HuH-7 (cell line): ENCODE measurements around the gene ACSL5.
"Not testable (repeated sequence)": the region's sequence is repeated elsewhere in the genome, so short reads cannot be mapped to it uniquely, and the experiment has no call there.

Source experiments
- DNase-seq: peaks from one replicate; pipeline ENCODE4 v3.0.0; 2011; ENCODE audit warnings: low spot score

The ACSL5 gene

DNA sequence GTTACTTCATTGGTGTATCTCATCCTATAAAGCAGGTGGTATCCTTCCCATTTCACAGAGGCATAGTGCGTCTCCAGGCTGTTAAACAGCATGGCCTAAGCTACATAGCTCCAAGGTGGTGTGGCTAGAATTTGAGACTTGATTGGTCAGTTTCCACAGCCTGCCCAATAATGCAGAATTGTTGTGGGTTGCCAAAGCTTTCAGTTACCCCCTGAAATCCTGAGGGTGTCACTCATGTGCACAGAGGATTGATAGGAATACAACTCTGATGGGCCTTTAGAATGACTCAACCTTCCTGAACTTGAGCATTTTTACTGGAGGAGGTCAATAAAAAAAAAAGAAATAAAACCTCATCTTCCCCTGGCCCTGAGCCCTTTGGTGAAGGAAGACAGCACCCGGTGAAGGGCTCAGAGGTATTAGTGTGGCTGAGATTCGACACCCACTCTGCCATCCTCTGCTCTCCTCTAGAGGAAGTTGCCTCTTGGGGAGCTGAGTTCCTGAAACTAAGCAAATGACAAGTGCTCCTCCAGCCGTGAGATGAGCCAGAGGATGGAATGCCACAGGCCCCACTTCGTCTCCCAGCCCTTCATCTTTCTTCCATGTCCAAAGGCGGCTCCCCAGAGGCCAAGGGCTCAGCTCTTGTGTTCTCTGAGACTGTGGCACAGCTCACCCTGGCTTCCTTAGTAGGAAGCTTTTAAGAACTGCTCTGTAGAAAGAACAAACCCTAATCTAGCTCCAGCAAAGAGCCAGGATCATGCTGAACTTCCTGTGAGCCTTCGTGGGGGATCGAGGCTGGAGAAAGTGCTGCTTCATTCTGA, 1.0 kb downstream of the ACSL5 start:
- DNase-seq: no peak

DNA sequence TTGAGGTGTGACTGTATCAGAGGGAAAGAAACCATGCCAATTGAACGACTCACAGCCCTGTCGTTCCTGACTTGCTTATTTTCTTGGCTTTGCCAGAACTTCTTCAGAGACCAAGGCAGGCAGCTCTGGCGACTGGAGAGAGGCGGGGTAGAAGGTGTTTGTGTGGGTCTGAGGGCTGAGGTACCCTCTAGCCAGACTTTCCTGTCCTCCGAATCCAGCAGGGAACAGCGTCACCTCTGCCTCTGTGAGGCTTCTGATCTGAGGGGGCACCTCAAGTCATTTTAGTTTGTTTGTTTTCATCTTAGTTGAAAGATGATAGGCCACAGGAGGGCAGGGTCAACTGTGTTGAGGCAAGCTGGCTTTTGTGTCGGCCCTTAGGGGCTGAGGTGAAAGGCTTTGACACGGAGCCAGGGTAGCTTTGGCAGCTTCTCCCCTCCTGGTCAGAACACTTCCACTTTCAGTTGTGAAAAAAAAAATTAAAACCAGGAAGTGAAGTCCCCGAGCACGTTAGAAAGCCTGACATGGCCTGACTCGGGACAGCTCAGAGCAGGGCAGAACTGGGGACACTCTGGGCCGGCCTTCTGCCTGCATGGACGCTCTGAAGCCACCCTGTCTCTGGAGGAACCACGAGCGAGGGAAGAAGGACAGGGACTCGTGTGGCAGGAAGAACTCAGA, 1.9 kb downstream of the ACSL5 start:
- no peak for DNase-seq

DNA sequence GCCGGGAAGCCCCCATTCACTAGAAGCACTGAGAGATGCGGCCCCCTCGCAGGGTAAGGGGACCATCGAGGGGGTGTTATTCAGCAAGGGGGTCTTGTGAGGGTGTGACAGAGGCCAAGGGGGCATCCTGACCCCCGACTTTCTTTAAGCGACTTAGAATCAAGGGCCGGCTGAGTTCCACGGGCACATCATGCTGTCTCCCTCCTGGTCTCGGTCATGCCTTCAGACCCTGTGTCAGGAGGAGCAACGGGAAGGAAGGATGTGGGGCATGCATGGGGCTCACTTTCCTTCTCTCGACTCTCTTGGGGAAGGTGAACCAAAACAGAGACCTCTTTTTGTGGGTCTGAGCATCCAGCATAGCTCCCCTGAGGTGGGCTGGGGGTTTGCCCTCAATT, 2.5 kb downstream of the ACSL5 start:
- DNase-seq: no peak

DNA sequence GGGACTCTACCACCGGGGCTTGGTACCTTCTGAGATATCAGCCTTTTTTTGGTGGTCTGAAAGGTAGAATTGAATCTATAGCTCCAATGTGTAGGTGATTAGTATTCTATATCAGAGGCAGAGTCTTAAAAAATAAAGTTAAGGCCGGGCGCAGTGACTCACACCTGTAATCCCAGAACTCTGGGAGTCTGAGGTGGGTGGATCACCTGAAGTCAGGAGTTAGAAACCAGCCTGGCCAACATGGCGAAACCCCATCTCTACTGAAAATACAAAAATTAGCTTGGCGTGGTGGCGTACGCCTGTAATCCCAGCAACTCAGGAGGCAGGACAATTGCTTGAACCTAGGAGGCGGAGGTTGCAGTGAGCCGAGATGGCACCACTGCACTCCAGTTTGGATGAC, 3.2 kb downstream of the ACSL5 start:
- DNase-seq: not testable (repeated sequence)

DNA sequence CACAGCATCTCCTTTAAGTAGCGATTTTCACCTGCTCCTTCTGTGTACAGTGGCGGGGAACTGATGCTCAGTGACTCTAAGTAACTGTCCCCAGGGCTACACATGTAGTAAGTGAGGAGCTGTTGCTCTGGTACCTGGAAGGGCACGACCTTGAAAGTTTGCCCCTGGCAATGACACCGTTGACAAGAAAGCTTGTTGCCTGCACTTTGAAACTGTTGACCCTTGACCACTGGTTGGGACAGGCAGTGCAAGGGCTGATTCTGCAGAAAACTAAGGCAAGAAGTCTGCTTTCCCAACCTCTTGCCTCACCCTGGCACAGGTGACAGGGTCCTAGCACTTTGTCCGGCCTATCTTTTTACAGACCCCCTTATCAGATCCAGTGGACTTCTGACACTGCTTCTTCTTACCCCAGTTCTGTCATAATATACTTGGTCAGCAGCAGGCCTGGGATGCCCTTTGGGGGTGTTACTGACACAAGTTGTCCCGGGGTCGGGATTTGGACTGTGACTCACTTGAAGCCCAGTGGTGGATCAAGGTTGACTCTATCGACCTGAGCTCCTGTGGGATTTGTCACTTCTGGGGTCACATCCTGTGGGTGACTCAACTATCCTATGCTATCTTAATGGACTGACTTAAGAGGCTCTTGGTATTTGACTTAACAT, 5.8 kb downstream of the ACSL5 start:
- DNase-seq: no peak

DNA sequence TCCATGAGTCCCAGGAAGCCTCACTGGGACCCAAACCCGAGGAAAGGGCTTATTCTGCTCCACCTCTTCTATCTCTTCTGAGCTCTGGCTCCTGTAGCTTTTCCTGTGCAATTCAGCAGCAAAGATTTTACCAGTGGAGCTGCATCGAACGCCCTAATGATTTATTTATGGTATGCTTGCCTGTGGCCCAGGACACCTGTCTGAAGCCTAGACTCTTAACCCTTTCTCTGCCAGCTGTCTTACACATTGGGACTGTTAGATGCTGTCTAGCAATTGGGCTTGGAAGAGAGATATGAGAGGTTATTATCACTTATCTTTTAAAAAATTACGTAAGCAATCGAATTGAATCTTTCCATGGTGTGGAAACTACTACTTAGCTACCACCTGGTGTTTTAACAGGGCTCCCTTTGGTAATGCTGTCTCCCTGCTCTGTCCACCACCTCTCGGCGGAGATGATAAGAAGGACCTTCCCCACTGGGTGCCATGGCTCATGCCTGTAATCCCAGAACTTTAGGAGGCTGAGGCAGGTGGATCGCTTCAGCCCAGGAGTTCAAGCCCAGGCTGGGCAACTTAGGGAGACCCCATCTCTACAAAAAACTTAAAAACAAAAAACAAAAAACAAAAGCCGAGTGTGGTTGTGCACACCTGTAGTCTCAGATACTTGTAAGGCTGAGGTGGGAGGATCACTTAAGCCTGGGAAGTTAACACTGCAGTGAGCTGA, 8.8 kb downstream of the ACSL5 start:
- DNase-seq: no peak

DNA sequence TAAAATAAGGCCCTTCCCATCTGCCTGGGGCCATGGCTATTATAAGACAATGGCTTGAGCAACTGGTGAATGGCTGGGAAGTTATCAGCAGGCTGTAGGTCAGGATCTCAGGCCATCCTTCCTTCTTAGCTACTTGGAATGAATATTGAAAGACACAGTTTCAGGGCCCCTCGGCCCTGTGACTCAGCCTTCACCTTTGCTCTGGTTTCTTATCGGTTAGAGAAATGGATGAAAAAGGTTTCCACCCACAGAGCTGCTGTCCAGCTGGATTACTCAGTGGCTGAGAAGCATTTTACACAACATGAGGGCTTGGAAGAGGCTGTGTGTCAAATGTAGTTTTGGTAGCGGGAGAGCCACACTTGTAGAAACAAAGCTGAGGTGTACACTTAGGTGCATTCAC, 9.4 kb downstream of the ACSL5 start:
- DNase-seq: peak; percentile 43

DNA sequence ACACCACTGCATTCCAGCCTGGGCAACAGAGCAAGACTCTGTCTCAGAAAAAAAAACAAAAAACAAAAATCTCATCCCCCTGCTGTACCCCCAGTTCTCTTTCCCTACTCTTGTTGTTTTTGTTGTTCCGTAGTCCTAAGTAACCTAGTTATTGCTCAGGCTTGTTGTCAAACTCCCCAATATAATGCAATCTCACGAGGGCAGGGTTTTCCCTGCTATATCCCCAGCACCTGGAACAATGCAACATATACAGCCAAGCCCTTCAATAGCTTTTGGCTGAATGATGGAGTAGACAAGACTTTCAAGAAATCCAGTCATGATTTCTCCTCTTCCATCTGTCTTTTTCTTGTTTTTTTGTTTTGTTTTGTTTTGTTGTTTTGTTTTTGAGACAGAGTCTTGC, 10.2 kb downstream of the ACSL5 start:
- DNase-seq: no peak

DNA sequence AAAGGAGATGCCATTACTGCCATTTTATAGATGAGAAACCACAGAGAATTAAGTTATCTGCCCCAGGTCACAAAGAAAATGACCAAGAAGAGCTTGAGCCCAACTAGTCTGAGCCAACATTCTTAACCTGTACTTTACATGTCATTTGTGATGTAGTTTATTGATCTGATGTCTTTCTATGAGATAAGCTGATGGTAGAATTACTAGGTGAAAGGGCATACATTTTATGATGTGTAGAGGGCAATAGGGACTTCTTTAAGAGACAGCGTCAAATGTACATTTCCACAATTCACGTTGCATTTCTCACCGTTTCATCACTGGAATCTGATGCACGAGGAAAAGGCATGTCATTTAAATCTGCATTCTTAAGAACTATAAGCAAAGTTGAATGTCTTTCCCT, 11.3 kb downstream of the ACSL5 start:
- no peak for DNase-seq

DNA sequence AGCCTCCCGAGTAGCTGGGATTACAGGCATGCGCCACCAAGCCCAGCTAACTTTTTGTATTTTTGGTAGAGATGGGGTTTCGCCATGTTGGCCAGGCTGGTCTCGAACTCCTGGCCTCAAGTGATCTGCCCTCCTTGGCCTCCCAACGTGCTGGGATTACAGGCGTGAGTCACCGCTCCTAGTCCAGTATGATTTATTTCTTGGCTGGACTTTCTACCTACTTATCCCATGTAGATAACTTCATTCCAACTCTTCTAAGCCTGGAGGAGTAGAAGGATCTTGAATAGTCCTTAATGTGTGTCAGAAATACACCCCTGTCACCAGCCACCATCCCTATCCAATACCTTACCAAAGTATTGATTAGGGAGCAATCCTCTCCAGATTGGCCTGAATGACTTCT, 14.1 kb downstream of the ACSL5 start:
- not testable (repeated sequence) for DNase-seq

DNA sequence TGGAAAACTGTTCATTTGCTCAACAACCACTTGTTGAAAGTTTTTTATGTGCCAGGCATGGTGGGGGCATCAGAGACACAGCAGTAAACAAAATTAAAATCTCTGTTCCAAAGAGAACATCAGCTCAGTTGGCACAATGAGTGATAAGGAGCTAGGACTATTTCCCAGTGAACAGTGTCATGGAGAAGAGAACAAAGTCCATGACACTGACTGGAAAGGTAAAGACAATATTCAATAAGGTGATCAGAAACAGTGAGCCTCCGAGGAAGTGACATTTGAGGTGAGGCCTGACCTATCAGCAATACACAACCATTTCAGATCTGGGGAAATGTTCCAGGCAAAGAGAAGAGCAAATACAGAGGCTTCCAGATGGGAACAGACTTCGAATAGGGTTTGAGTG, 14.6 kb downstream of the ACSL5 start:
- no peak for DNase-seq

DNA sequence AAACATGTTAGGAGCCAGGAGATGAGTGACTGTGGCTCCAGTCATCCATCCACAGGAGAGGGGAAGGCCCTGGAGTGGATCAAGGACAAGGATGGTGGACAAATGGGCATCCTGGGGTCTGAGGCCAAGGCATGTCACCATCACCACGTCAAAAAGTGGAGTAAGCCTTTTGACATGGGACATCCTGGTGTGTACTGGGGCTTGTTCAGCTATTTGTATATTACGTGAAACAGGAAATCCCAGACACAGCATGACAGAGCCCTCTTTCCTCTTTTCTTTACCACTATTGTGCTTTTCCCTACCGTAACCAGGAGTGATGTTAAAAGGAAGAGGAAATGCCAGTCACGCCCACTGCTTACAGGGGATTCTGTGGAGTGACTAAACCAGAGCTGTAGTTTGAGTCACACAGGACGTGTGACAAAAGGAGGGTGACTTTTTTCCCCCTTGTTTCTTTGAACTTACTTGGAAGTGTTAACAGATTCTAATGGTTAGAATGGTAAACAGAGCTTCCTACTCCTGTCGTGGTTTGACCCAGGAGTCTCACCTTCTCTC, 15.4 kb downstream of the ACSL5 start:
- DNase-seq: no peak

DNA sequence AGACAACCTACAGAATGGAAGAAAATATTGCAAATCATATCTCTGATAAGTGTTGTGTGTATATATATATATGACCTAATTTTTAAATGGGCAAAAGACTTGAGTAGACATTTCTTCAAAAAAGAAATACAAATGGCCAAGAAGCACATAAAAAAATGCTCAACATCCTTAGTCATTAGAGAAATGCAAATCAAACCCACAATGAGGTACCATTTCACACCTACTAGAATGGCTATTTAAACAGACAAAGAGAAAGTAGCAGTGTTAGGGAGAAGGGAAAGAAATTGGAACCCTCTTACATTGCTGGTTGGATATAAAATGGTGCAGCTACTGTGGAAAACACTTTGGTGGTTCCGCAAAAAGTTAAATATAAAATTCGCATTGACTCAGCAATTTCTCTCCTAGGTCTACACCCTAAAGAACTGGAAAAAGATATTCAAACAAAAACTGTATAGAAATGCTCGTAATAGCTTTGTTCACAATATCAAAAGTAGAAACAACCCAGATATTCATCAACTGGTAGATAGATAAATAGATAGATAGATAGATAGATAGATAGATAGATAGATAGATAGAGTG, 16.3 kb downstream of the ACSL5 start:
- DNase-seq: no peak

DNA sequence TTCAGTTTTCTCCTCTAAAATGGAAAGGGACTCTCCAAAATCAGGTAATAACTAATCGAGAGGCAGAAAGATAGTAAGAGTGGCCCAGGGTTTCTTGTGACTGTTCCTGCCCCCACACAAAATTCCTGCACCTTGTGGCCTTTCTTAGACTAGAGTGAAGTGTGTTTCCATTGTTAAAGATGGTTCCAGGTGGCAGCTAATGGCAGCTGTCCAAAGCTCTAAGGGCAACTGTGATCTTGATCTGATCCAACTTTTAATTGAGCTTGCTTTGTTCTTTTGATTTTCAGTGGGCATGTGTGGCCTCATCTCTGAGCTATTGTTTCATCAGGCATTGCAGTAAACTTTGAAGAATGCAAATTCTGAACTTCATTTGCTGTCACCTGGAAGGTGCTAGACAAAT, 19.4 kb downstream of the ACSL5 start:
- no peak for DNase-seq

DNA sequence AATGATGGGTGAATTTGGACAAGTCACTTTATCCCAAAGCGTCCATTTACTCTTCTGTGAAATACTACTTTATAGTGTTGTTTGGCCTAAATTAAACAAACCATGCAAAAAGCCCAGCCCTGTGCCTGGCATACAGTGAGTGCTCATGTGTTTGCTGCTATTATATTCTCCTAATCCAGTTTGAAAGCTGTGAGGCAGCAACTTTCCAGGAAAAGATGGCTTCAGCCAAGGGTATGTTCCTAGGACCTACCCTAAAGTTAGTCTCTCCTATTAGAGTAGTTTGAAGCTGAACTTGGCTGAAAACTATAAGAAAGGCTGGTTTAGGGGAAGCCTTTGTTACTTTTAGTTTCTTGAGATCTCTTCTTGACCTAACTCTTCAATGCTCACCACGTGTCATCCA, 19.9 kb downstream of the ACSL5 start:
- no peak for DNase-seq

DNA sequence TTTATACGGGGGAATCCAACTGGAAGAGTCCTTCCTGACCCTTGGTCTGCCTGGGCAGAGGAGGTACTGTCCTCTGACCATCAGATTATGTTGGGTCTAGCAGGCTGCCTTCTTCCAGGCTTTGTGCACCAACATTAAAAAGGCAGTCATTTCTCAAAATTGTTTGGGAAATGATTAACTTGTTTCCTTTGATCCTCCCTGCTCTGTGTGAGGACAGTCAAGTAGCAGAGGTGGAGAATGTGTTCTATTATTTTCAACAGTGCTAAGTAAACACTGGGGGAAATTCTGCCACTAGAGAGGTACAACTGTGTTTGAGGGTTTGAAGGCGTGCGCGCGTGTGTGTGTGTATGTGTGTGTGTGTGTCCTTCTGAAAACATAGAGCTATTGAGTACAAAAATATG, 20.6 kb downstream of the ACSL5 start:
- peak; percentile 27 for DNase-seq

DNA sequence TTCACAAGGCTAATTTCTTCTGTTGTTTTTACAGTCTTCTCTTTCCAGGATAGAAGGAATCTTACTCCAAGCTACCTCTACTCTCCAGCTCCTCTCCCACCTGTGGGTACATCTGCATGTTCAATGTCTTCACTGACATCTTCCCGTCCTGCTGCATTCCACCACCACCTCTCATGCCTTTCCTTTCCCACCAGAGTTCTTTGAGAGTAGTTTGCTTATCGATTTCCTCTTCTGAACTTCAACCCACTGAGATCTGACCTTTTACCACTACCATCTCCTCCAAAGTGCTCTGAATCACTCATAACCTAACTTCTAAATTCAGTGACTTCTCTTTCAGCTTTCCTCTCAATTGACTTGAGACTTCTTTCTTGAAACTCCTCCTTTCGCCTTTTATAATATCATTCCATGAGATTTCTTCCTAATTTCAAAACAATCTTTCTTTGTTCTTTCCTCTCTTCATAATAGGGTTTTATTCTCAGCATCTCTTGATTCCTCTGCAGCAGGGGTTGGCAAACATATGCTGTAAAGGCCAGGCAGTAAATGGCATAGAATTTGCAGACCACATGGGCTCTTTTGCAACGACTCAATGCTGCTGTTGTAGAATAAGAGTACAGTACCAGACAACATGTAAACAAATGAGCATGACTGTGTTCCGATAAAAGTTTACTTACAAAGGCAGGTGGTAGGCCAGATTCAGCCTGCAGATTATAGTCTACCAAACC, 22.1 kb downstream of the ACSL5 start:
- DNase-seq: no peak

DNA sequence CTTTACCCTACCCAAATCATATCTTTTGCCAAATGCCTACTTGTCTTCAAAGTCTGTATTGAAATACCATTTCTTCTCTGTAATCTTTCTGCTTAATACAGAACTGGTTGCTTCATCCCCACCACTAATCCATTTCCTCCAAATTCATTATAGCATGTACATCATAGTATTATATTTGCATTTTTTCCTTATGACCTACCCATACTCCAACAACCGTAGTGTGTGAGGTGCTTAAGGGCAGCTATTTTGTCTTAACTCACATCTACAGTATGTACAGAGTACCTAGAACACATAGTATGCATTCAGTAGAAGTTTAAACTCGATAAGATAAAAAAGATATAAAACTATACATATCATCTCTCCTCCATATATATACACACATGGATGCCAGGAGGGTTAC, 23.7 kb downstream of the ACSL5 start:
- DNase-seq: no peak

DNA sequence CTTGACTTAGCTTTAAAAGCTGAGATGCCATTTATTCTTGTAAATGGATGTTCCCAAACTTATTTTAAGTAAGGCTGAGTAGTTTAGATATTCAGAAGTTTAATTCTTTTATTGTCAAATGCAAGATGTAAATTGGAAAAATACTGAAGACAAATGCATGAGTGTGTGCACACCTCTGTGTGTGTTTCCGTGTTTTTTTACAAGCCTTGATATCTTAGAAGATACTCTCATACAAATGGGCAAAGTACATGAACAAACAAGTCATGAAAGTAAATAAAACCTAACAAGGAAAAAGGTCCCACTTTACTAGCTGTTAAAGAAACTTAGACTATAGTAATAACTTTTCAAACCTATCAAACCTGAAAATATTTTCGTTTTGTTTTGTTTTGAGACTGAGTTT, 29.0 kb downstream of the ACSL5 start:
- no peak for DNase-seq

DNA sequence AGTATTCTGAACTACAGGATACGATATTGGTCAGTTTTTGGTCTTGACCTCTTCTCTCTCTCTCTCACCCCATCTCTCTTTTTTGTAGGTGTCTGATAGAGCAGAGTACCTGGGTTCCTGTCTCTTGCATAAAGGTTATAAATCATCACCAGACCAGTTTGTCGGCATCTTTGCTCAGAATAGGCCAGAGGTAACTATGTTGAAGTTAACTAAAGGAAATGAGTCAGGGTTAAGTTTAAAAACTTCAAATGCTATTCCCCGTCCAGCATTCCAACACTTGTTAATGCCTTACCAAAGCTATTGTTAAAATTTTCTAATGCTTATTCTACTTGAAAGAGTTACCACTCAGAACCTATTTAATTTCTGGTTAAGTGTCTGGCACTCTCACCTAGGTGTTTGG, 30.7 kb downstream of the ACSL5 start:
- DNase-seq: no peak

DNA sequence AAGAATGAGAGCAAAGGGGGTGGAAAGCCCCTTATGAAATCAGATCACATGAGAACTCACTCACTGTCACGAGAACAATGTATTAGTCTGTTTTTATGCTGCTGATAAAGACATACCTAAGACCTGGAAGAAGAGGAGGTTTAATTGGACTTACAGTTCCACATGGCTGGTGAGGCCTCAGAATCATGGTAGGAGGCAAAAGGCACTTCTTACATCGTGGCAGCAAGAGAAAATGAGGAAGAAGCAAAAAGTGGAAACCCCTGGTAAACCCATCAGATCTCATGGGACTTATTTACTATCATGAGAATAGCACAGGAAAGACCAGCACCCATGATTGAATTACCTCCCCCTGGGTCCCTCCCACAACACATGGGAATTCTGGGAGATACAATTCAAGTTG, 32.9 kb downstream of the ACSL5 start:
- DNase-seq: not testable (repeated sequence)
